IMR-90 (cell line): ENCODE data around the gene CLIP3.

Experiments used
- CEBPB ChIP-seq: IDR thresholded peaks from 2 replicates; pipeline ENCODE4 v1.6.1; 2012; ENCODE audit warnings: low read depth, low read length, improper control_type of control experiment
- CTCF ChIP-seq: conservative IDR thresholded peaks from 2 replicates; pipeline ENCODE4 v1.5.1; 2012; ENCODE audit warnings: mild to moderate bottlenecking, low read depth, low read length, improper control_type of control experiment
- ELK1 ChIP-seq: fragments of 150-350 bp; IDR thresholded peaks from 2 replicates; pipeline ENCODE4 v1.6.1; 2016; ENCODE audit warnings: low read depth, mild to moderate bottlenecking, low read length, moderate library complexity, borderline replicate concordance
- MAFK ChIP-seq: IDR thresholded peaks from 2 replicates; pipeline ENCODE4 v1.6.1; 2012; ENCODE audit warnings: low read depth, low read length, improper control_type of control experiment
- MAZ ChIP-seq: IDR thresholded peaks from 2 replicates; pipeline ENCODE4 v1.6.1; 2012; ENCODE audit warnings: low read depth, mild to moderate bottlenecking, low read length, improper control_type of control experiment, moderate library complexity, borderline replicate concordance
- POLR2A ChIP-seq: IDR thresholded peaks from 2 replicates; pipeline ENCODE4 v1.6.1; 2012; ENCODE audit warnings: mild to moderate bottlenecking, low read depth, low read length
- RCOR1 ChIP-seq: IDR thresholded peaks from 2 replicates; pipeline ENCODE4 v1.6.1; 2012; ENCODE audit warnings: mild to moderate bottlenecking, low read length, improper control_type of control experiment; ENCODE audit not compliant: insufficient replicate concordance
- SMC3 ChIP-seq: fragments of 150-350 bp; IDR thresholded peaks from 2 replicates; pipeline ENCODE4 v1.6.1; 2016; ENCODE audit warnings: low read depth, mild to moderate bottlenecking, antibody characterized with exemption, low read length, moderate library complexity
- USF2 ChIP-seq: fragments of 150-350 bp; IDR thresholded peaks from 2 replicates; pipeline ENCODE4 v1.6.1; 2017; ENCODE audit warnings: mild to moderate bottlenecking, antibody characterized with exemption, low read length, low read depth

- TF ChIP-seq CEBPB (no peak), CTCF (no peak), MAZ (no peak), POLR2A (no peak), RCOR1 (no peak), ELK1 (no peak), USF2 (no peak), MAFK (no peak), SMC3 (no peak)
These were observed 48.7 kb upstream of the CLIP3 start for GRCh38 chr19:36081385-36081784.
